B cell (primary cell): ENCODE data around the gene ZDHHC11. TPM values are rescaled to one million over a fixed set of nuclear protein-coding genes. Genes with fewer than 3 reads are reported as not detected.

Experiments used
- ATAC-seq: fragments of 200-7000 bp; cut with Tn5 transposase; one replicate; pipeline ENCODE4 v1.10.0; 2021; ENCODE audit warnings: low read depth, mild to moderate bottlenecking, moderate number of reproducible peaks, moderate library complexity
- CTCF ChIA-PET: fragments of 350-600 bp; sonication (Branson Sonifier 250); formaldehyde crosslinking; loops from one replicate; lab custom pipeline; 2021; ENCODE audit warnings: antibody characterized with exemption, inconsistent platforms; lab: Charles Lee
- POLR2A ChIA-PET: fragments of 350-600 bp; sonication (Branson Sonifier 250); formaldehyde crosslinking; loops from one replicate; lab custom pipeline; 2021; ENCODE audit warnings: antibody characterized with exemption; lab: Charles Lee
- DNase-seq: peaks from one replicate; pipeline ENCODE4 v3.0.0; 2013
- H2AFZ ChIP-seq: 2 replicates; pipeline ENCODE4 v1.6.1; 2012; ENCODE audit warnings: mild to moderate bottlenecking, low read depth, low read length; ENCODE audit not compliant: insufficient read depth, poor library complexity, severe bottlenecking
- H3K27ac ChIP-seq, 2 donors: 1 replicate in 1 of 2; 2 replicates in 1 of 2; pipeline ENCODE4 v1.5.1; 2012 to 2013; ENCODE audit warnings: low read length in 2 of 2, mild to moderate bottlenecking in 2 of 2, moderate library complexity in 1 of 2
- H3K27me3 ChIP-seq, 4 experiments: fragments of 200-600 bp in 1 of 4; sonication (generic) in 1 of 4; replicated peaks in 1 of 4; 1 replicate in 2 of 4; 2 replicates in 2 of 4; pipeline versions ENCODE4 v1.6.1 to v1.7.0; 2013 to 2016; ENCODE audit warnings: low read length in 3 of 4, mild to moderate bottlenecking in 2 of 4, mixed read lengths in 1 of 4, moderate library complexity in 1 of 4; ENCODE audit not compliant: insufficient read depth in 4 of 4, control insufficient read depth in 3 of 4; ENCODE audit errors: control extremely low read depth in 1 of 4
- H3K36me3 ChIP-seq, 2 experiments: replicated peaks in 1 of 2; 1 replicate in 1 of 2; 2 replicates in 1 of 2; pipeline versions ENCODE4 v1.6.1 to v1.7.1; 2013; ENCODE audit warnings: low read length in 1 of 2; ENCODE audit not compliant: insufficient read depth in 2 of 2, control insufficient read depth in 1 of 2; ENCODE audit errors: control extremely low read depth in 1 of 2, extremely low read depth in 1 of 2
- H3K4me1 ChIP-seq, 2 donors: fragments of 200-600 bp in 1 of 2; sonication (generic) in 1 of 2; 1 replicate in 1 of 2; 2 replicates in 1 of 2; pipeline versions ENCODE4 v1.5.1 to v1.6.1; 2013 to 2017; ENCODE audit warnings: low read length in 2 of 2; ENCODE audit not compliant: control insufficient read depth in 2 of 2, insufficient read depth in 2 of 2
- H3K4me2 ChIP-seq: replicated peaks from 2 replicates; pipeline ENCODE3; 2012; ENCODE audit warnings: mild to moderate bottlenecking, low read depth, low read length; ENCODE audit not compliant: poor library complexity, severe bottlenecking
- H3K4me3 ChIP-seq, 5 experiments: fragments of 200-600 bp in 1 of 5; sonication (generic) in 1 of 5; 1 replicate in 3 of 5; 2 replicates in 2 of 5; pipeline versions ENCODE4 v1.5.1 to v1.7.0; 2011 to 2016; ENCODE audit warnings: low read length in 4 of 5, mild to moderate bottlenecking in 4 of 5, low read depth in 2 of 5, control low read depth in 1 of 5, moderate library complexity in 1 of 5; ENCODE audit not compliant: insufficient read depth in 1 of 5; ENCODE audit errors: control extremely low read depth in 1 of 5, extremely low read depth in 1 of 5
- H3K79me2 ChIP-seq: fragments of 200-600 bp; sonication (generic); one replicate; pipeline ENCODE4 v1.6.0; 2016; ENCODE audit warnings: low read length; ENCODE audit not compliant: control insufficient read depth, insufficient read depth
- H3K9ac ChIP-seq: fragments of 200-600 bp; sonication (generic); 2 replicates; pipeline ENCODE4 v1.6.1; 2017; ENCODE audit warnings: mild to moderate bottlenecking, low read length, moderate library complexity
- H3K9me3 ChIP-seq, 3 donors: one replicate each; pipeline versions ENCODE4 v1.6.1 to v1.7.1; 2013; ENCODE audit warnings: low read length in 2 of 3; ENCODE audit not compliant: control insufficient read depth in 2 of 3, insufficient read depth in 1 of 3; ENCODE audit errors: control extremely low read depth in 1 of 3
- H4K20me1 ChIP-seq: 2 replicates; pipeline ENCODE4 v1.6.0; 2012; ENCODE audit warnings: mild to moderate bottlenecking, low read length; ENCODE audit not compliant: insufficient read depth, control insufficient read depth, poor library complexity, severe bottlenecking
- H3K27ac Mint-ChIP-seq: one replicate; pipeline ENCODE4 v1.8.0; 2021; ENCODE audit warnings: mixed read lengths
- H3K27me3 Mint-ChIP-seq: one replicate; pipeline ENCODE4 v1.8.0; 2021; ENCODE audit warnings: mixed read lengths
- H3K4me1 Mint-ChIP-seq: one replicate; pipeline ENCODE4 v1.8.0; 2021; ENCODE audit warnings: mixed read lengths
- H3K4me3 Mint-ChIP-seq: one replicate; pipeline ENCODE4 v1.8.0; 2021; ENCODE audit warnings: mixed read lengths
- H3K9me3 Mint-ChIP-seq: one replicate; pipeline ENCODE4 v1.8.0; 2022; ENCODE audit warnings: mixed read lengths; ENCODE audit not compliant: insufficient read depth
- EZH2 ChIP-seq: IDR thresholded peaks from 2 replicates; pipeline ENCODE4 v1.6.1; 2012; ENCODE audit warnings: borderline replicate concordance, low read depth, mild to moderate bottlenecking, moderate library complexity, low read length; ENCODE audit not compliant: insufficient read depth, poor library complexity, severe bottlenecking
- WGBS: methylation state at CpG from one replicate; pipeline ENCODE4 v1.1.5; 2013; ENCODE audit warnings: missing lambda C conversion rate; ENCODE audit not compliant: insufficient coverage; 5-methylcytosine and 5-hydroxymethylcytosine counted together
- intact Hi-C: fragments of 100-400 bp; cut with micrococcal nuclease; formaldehyde crosslinking; loops from one replicate; pipeline ENCODE4 v1.10.0; 2022
- polyA plus RNA-seq: library from polyadenylated mRNA; depleted of rRNA; stranded (reverse); fragments of >200 nt; gene quantifications from 2 replicates; pipeline ENCODE4 v1.2.3, GENCODE V29; 2012
- total RNA-seq, 2 donors: library from RNA; stranded (reverse); fragments of 120-200 nt in 1 of 2; gene quantifications; 1 replicate in 1 of 2; 2 replicates in 1 of 2; pipeline versions ENCODE4 v1.2.3 to v1.2.4, GENCODE V29; 2013 to 2022
- TF ChIP-seq, protein P1 (sequence below): fragments of 200-600 bp; IDR thresholded peaks from one replicate; pipeline ENCODE4 v1.8.0; 2022; ENCODE audit warnings: antibody characterized with exemption, mild to moderate bottlenecking

ZDHHC11 gene
- total and polyA plus RNA-seq, 2 donors (not counting 1 experiment from before 2014, with no cell fraction given): 0.69 to 3.0 TPM

DNA sequence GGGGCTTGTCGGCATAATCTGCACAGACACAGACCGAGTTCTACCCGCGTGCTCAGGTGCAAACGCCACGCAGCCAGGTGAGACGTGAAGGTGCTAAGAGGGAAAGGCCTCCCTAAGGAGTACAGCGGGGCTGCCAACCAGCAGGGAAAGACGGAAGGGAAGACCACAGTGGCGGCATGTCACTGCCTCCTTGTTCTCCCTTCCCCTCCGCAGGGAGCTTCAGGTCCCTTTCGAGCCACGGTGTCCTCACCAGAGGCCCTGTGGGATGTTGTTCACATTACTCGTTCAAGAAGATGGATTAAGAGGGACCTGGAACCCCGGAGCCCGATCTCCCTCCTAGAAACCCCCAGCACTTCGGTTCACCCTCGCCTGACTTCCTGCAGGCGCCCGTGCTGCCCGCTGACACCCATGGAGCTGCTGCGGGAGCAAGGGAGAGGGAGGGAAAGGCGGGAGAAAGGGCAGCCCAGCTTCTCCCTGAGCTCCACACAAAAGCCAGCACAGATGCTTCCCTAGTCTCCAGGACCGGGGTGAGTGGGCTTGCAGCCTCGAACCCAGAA lies 41.1 kb upstream of the ZDHHC11 start:
- no peak for ATAC-seq
- peak overlapping the region; percentile 88 for H2AFZ ChIP-seq
- H3K36me3 ChIP-seq: peaks cover 1 to 42% of the 10 kb centered on the region in 2 experiments

More for the DNA sequence above, 41.1 kb upstream of the ZDHHC11 start:
- CTCF ChIA-PET: interaction anchor here (1.1 to 2.4 kb wide), 2 partner anchors 11 to 570 kb away, joined by 3 to 11 read pairs; partner anchors contain the start of gene AHRR
- peaks cover 15% of the 10 kb centered on the region for H4K20me1 ChIP-seq
- no peaks in the 10 kb centered on the region for H3K9me3 Mint-ChIP-seq
- peaks cover 13 to 19% of the 10 kb centered on the region in 2 donors for H3K4me1 ChIP-seq
- H3K9ac ChIP-seq: peak overlapping the region; percentile 89
- peak overlapping the region; percentile 87 for H3K4me3 Mint-ChIP-seq
- DNase-seq: no peak
- H3K9me3 ChIP-seq: no peaks in the 10 kb centered on the region
- H3K27ac ChIP-seq: peak overlapping the region; percentile 54 to 84
- peak overlapping the region; percentile 85 for H3K4me2 ChIP-seq
- intact Hi-C loops: loop anchor here (5.0 kb wide), 1 partner anchor 910 kb away; the partner anchor contains the start of gene NDUFS6
- WGBS: 26% methylated on average over 20 of the region's 25 CpGs
- POLR2A ChIA-PET: no interaction called here
- H3K27me3 ChIP-seq: no peaks in the 10 kb centered on the region
- H3K4me3 ChIP-seq: peak overlapping the region; percentile 55 to 90 (median 85)
- TF ChIP-seq, protein P1, sequence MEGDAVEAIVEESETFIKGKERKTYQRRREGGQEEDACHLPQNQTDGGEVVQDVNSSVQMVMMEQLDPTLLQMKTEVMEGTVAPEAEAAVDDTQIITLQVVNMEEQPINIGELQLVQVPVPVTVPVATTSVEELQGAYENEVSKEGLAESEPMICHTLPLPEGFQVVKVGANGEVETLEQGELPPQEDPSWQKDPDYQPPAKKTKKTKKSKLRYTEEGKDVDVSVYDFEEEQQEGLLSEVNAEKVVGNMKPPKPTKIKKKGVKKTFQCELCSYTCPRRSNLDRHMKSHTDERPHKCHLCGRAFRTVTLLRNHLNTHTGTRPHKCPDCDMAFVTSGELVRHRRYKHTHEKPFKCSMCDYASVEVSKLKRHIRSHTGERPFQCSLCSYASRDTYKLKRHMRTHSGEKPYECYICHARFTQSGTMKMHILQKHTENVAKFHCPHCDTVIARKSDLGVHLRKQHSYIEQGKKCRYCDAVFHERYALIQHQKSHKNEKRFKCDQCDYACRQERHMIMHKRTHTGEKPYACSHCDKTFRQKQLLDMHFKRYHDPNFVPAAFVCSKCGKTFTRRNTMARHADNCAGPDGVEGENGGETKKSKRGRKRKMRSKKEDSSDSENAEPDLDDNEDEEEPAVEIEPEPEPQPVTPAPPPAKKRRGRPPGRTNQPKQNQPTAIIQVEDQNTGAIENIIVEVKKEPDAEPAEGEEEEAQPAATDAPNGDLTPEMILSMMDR: no peak
- no peak for TF ChIP-seq EZH2
- H3K27ac Mint-ChIP-seq: peak overlapping the region; percentile 89
- H3K4me1 Mint-ChIP-seq: peaks cover 16% of the 10 kb centered on the region
- H3K79me2 ChIP-seq: peaks cover 36% of the 10 kb centered on the region
- H3K27me3 Mint-ChIP-seq: no peaks in the 10 kb centered on the region
